Lower lobe of right lung (tissue), 2 donors: ENCODE measurements around the gene NPAS1. TPM values are rescaled to one million over a fixed set of nuclear protein-coding genes. Genes with fewer than 3 reads are reported as not detected.
"Not testable (repeated sequence)": the region's sequence is repeated elsewhere in the genome, so short reads cannot be mapped to it uniquely, and the experiment has no call there.

Experiments
- ATAC-seq, 2 donors: fragments of 200-7000 bp; cut with Tn5 transposase; one replicate each; pipeline ENCODE4 v1.9.1; 2020 to 2022; ENCODE audit warnings: mild to moderate bottlenecking in 2 of 2, moderate library complexity in 2 of 2
- DNase-seq: peaks from one replicate; pipeline ENCODE4 v3.0.0-alpha.2; 2020
- H3K27ac ChIP-seq: fragments of 200-600 bp; one replicate; pipeline ENCODE4 v1.8.0; 2022
- H3K27me3 ChIP-seq: fragments of 200-600 bp; one replicate; pipeline ENCODE4 v1.8.0; 2022; ENCODE audit warnings: low read depth
- H3K36me3 ChIP-seq: fragments of 200-600 bp; one replicate; pipeline ENCODE4 v1.8.0; 2022; ENCODE audit warnings: mild to moderate bottlenecking
- H3K4me1 ChIP-seq: fragments of 200-600 bp; one replicate; pipeline ENCODE4 v1.8.0; 2022
- H3K4me3 ChIP-seq: fragments of 200-600 bp; one replicate; pipeline ENCODE4 v1.8.0; 2022; ENCODE audit warnings: mild to moderate bottlenecking
- H3K9me3 ChIP-seq: fragments of 200-600 bp; one replicate; pipeline ENCODE4 v1.8.0; 2022
- intact Hi-C: fragments of 100-400 bp; cut with DNase I; formaldehyde crosslinking; loops from one replicate; pipeline ENCODE4 v1.11.0; 2022
- total RNA-seq: library from RNA; stranded (reverse); fragmentation: NEBNext Ultra II Directional; extraction: Animal tissue kit (Norgen Biotek cat#: 25700); gene quantifications from one replicate; pipeline ENCODE4 v1.2.1, GENCODE V29; 2021
- TF ChIP-seq, protein P1 (sequence below): fragments of 200-600 bp; IDR thresholded peaks from one replicate; pipeline ENCODE4 v1.8.0; 2022; ENCODE audit warnings: antibody characterized with exemption, mild to moderate bottlenecking
- donor health status: DM: no; HTN: yes; CAD: no; lungs with severe emphysema.

Gene NPAS1
- total RNA-seq, 1 donor from 2014 or later, result 1.8 TPM

DNA sequence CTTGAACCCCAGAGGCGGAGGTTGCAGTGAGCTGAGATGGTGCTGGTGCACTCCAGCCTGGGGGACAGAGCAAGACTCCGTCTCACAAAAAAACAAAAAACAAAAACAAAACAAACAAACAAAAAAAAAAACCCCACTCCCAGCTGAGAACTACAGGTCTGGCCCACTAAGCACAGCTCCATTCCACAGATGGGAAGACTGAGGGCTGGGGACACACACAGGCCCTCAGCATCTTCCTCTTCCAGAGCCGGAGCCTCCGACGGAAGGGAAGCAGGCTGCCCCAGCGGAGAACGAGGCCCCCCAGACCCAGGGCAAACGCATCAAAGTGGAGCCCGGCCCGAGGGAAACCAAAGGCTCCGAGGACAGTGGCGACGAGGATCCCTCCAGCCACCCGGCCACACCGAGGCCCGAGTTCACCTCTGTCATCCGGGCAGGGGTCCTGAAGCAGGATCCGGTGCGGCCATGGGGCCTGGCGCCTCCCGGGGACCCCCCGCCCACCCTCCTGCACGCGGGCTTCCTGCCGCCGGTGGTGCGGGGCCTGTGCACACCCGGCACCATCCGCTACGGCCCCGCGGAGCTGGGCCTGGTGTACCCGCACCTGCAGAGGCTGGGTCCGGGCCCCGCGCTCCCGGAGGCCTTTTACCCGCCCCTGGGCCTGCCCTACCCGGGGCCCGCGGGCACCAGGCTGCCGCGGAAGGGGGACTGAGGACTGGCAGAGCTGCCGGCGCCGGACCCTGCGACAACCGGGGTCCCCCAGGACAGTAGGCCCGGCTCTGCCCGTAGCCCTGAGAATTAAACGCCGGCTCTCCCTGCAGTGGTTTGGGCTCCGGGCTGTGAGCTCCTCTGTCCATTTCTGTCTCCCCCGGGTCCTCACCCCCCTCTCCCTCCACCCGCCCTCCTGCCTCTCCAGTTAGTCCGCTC is 25.6 kb downstream of the NPAS1 start:
- intact Hi-C loops, result no loop called here
- peaks cover 11% of the 10 kb centered on the region for H3K4me1 ChIP-seq
- no peak for ATAC-seq
- no peak overlapping the region for H3K27ac ChIP-seq
- DNase-seq, result no peak
- TF ChIP-seq, protein P1, sequence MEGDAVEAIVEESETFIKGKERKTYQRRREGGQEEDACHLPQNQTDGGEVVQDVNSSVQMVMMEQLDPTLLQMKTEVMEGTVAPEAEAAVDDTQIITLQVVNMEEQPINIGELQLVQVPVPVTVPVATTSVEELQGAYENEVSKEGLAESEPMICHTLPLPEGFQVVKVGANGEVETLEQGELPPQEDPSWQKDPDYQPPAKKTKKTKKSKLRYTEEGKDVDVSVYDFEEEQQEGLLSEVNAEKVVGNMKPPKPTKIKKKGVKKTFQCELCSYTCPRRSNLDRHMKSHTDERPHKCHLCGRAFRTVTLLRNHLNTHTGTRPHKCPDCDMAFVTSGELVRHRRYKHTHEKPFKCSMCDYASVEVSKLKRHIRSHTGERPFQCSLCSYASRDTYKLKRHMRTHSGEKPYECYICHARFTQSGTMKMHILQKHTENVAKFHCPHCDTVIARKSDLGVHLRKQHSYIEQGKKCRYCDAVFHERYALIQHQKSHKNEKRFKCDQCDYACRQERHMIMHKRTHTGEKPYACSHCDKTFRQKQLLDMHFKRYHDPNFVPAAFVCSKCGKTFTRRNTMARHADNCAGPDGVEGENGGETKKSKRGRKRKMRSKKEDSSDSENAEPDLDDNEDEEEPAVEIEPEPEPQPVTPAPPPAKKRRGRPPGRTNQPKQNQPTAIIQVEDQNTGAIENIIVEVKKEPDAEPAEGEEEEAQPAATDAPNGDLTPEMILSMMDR, result no peak
- H3K27me3 ChIP-seq, result no peaks in the 10 kb centered on the region
- no peak overlapping the region for H3K4me3 ChIP-seq
- no peaks in the 10 kb centered on the region for H3K36me3 ChIP-seq
- H3K9me3 ChIP-seq, result no peaks in the 10 kb centered on the region

- no peaks in the 10 kb centered on the region for H3K36me3 ChIP-seq
- peaks cover 11% of the 10 kb centered on the region for H3K4me1 ChIP-seq
- no peak for ATAC-seq
- DNase-seq, result no peak
- H3K27me3 ChIP-seq, result no peaks in the 10 kb centered on the region
- no peaks in the 10 kb centered on the region for H3K9me3 ChIP-seq
- no peak overlapping the region for H3K4me3 ChIP-seq
- no peak overlapping the region for H3K27ac ChIP-seq
- intact Hi-C loops, result no loop called here
- TF ChIP-seq, protein P1, result no peak
Measured at GRCh38 chr19:47045867-47046470, 26.3 kb downstream of the NPAS1 start.

- no peaks in the 10 kb centered on the region for H3K9me3 ChIP-seq
- H3K27ac ChIP-seq, result no peak overlapping the region
- no peaks in the 10 kb centered on the region for H3K36me3 ChIP-seq
- H3K27me3 ChIP-seq, result no peaks in the 10 kb centered on the region
- H3K4me3 ChIP-seq, result peak overlapping the region; percentile 95
- DNase-seq, result no peak
- no peak for ATAC-seq
- H3K4me1 ChIP-seq, result peaks cover 11% of the 10 kb centered on the region
- TF ChIP-seq, protein P1, result no peak
- intact Hi-C loops, result no loop called here
Measured at GRCh38 chr19:47047272-47047762, 27.7 kb downstream of the NPAS1 start.

DNA sequence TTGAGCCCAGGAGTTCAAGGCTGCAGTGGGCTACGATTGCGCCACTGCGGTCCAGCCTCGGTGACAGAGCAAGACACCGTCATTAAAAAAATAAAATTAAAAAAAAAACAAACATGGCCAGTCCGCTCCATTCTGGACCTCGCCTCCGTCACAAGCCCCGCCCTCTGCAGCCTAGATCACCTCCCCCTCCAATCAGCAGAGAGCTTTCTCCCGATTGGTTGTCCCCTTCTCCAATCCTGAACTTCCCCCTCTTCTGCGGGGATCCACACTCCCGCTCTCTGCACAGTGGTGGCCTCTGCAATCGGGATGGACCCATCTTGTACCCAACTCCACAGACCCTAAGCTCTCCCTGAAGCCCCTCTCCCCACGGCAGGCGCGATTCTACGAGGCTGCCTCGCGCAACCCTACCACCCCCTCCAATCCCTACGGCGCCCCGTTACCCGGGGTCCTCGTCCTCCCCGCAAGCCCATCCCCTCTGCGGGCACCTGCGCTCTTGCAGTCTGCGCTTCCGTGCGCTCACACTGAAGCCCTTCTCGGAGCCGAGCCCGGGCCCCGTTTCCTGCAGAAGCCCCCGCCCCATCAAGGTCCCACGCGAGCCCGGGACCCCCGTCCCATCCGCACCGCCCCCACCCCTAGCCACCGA is 28.2 kb downstream of the NPAS1 start:
- intact Hi-C loops, result no loop called here

GRCh38 chr19:47049307-47049700 is 29.7 kb downstream of the NPAS1 start:
- H3K4me3 ChIP-seq, result peak overlapping the region; percentile 95
- ATAC-seq, result peak in 1 of 2 donors; percentile 32
- TF ChIP-seq, protein P1, result no peak
- no peaks in the 10 kb centered on the region for H3K9me3 ChIP-seq
- peak overlapping the region; percentile 41 for H3K27ac ChIP-seq
- no peak for DNase-seq
- no peaks in the 10 kb centered on the region for H3K27me3 ChIP-seq
- H3K4me1 ChIP-seq, result peaks cover 11% of the 10 kb centered on the region
- intact Hi-C loops, result no loop called here
- H3K36me3 ChIP-seq, result no peaks in the 10 kb centered on the region

More for the DNA sequence above, 28.2 kb downstream of the NPAS1 start:
- no peaks in the 10 kb centered on the region for H3K27me3 ChIP-seq
- TF ChIP-seq, protein P1, result no peak
- peak overlapping the region; percentile 95 for H3K4me3 ChIP-seq
- H3K4me1 ChIP-seq, result peaks cover 11% of the 10 kb centered on the region
- ATAC-seq (peak; percentile 86 to 93), DNase-seq (peak; percentile 89)
- no peaks in the 10 kb centered on the region for H3K9me3 ChIP-seq
- no peaks in the 10 kb centered on the region for H3K36me3 ChIP-seq
- H3K27ac ChIP-seq, result peak overlapping the region; percentile 89

DNA sequence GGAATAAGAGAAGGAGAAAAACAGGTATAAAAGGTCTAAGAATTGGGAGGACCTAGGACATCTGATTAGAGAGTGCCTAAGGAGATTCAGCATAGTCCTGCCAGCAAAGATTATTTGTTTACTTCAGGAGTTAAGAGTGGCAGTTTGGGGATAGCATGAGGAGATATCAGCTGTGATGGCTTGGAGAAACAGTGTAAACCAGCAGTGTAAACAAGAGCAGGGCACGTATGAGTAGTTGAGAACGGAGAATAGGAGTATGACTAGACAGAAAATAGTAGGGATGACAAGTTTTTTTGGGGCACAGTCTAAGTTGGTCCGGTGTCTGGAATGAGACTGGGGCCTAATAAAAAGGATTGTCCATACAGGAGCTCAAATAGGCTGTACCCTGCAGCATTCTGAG is 30.9 kb downstream of the NPAS1 start:
- H3K27me3 ChIP-seq, DNase-seq, intact Hi-C loops, H3K36me3 ChIP-seq, H3K27ac ChIP-seq, H3K9me3 ChIP-seq, ATAC-seq, H3K4me3 ChIP-seq: not testable (repeated sequence)
- peaks cover 11% of the 10 kb centered on the region for H3K4me1 ChIP-seq
